Hepatocyte (in vitro differentiated cells): ENCODE data around the gene PFDN6.

ENCODE experiments used
- CTCF ChIP-seq: fragments of 200-600 bp; sonication (generic); IDR thresholded peaks from 2 replicates; pipeline ENCODE4 v1.5.1; 2016; ENCODE audit warnings: antibody characterized with exemption, mild to moderate bottlenecking; ENCODE audit not compliant: poor library complexity
- EZH2phosphoT487 ChIP-seq: fragments of 200-600 bp; sonication (generic); IDR thresholded peaks from one replicate; pipeline ENCODE4 v1.6.1; 2018; ENCODE audit warnings: antibody characterized with exemption, mild to moderate bottlenecking, low read depth, moderate library complexity; ENCODE audit not compliant: unreplicated experiment, severe bottlenecking

DNA sequence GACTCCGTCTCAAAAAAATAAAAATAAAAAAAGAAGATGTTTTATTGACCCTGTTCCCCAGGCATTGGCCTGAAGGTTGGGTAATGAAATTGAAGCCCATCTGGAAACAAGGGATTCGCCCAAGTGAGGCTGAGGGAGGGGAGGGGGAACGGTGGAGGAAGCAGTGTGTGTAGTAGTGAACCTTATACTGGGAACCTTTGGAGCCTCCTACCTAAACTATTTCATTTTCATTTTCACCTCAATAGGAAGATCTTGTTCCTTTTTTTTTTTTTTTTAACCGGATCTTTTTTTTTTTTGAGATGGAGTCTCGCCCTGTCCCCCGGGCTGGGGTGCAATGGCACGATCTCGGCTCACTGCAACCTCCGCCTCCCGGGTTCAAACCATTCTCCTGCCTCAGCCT lies 41.3 kb downstream of the PFDN6 start:
- TF ChIP-seq CTCF (no peak), EZH2phosphoT487 (no peak)
